K562 (cell line): ENCODE data around the gene PYGM. TPM values are rescaled to one million over a fixed set of nuclear protein-coding genes. Genes with fewer than 3 reads are reported as not detected.

Source experiments
- ATF7 ChIP-seq: fragments of 450-650 bp; IDR thresholded peaks from 2 replicates; pipeline ENCODE4 v1.7.1; 2014; ENCODE audit warnings: mild to moderate bottlenecking, moderate library complexity
- CAMTA2 ChIP-seq: fragments of 250-450 bp; sonication (Bioruptor Pico); conservative IDR thresholded peaks from 2 replicates; pipeline ENCODE4 v1.5.1; 2022
- CREBBP ChIP-seq: IDR thresholded peaks from one replicate; pipeline ENCODE4 v1.6.1; 2012; ENCODE audit warnings: low read depth, mild to moderate bottlenecking, control low read depth, inconsistent platforms, low read length
- ETS2 ChIP-seq: IDR thresholded peaks from 2 replicates; pipeline ENCODE4 v1.6.1; 2016; ENCODE audit warnings: borderline replicate concordance, missing genetic modification characterization, mild to moderate bottlenecking, moderate library complexity, missing compliant biosample characterization; ENCODE audit not compliant: poor library complexity, severe bottlenecking
- GABPA ChIP-seq: fragments of 200-800 bp; sonication (Bioruptor generic); conservative IDR thresholded peaks from 2 replicates; pipeline ENCODE4 v1.6.1; 2016; ENCODE audit warnings: low read depth, missing genetic modification characterization, missing compliant biosample characterization
- HNRNPLL ChIP-seq: fragments of 200-400 bp; formaldehyde crosslinking; IDR thresholded peaks from 2 replicates; pipeline ENCODE4 v1.6.1; 2017; ENCODE audit warnings: low read length, low read depth, mild to moderate bottlenecking; ENCODE audit not compliant: poor library complexity, severe bottlenecking
- JUN ChIP-seq, 2 experiments: sonication (generic) in 1 of 2; formaldehyde crosslinking in 1 of 2; IDR thresholded peaks; 2 replicates each; pipeline versions ENCODE4 v1.6.1 to v1.8.0; 2012 to 2022; ENCODE audit warnings: borderline replicate concordance in 2 of 2, mild to moderate bottlenecking in 2 of 2, improper control_type of control experiment in 1 of 2, low read depth in 1 of 2, low read length in 1 of 2, missing genetic modification reagents in 1 of 2
- L3MBTL2 ChIP-seq: fragments of 450-650 bp; IDR thresholded peaks from 2 replicates; pipeline ENCODE4 v1.6.1; 2016; ENCODE audit warnings: mild to moderate bottlenecking, moderate library complexity
- NCOA6 ChIP-seq: fragments of 450-650 bp; IDR thresholded peaks from 2 replicates; pipeline ENCODE4 v1.6.1; 2017; ENCODE audit warnings: mild to moderate bottlenecking
- NONO ChIP-seq, 2 experiments: fragments of 200-400 bp in 1 of 2; fragments of 450-650 bp in 1 of 2; formaldehyde crosslinking in 1 of 2; IDR thresholded peaks; 2 replicates each; pipeline ENCODE4 v1.6.1; 2017; ENCODE audit warnings: low read depth in 2 of 2, mild to moderate bottlenecking in 2 of 2, moderate library complexity in 2 of 2, low read length in 1 of 2
- PURB ChIP-seq: sonication (generic); formaldehyde crosslinking; IDR thresholded peaks from 2 replicates; pipeline ENCODE4 v1.9.0; 2021; ENCODE audit warnings: low read depth, mild to moderate bottlenecking, missing genetic modification reagents
- SLC30A9 ChIP-seq: fragments of 250-450 bp; sonication (Bioruptor Pico); IDR thresholded peaks from 2 replicates; pipeline ENCODE4 v1.8.0; 2022; ENCODE audit warnings: mild to moderate bottlenecking, moderate library complexity
- TBL1XR1 ChIP-seq, 2 experiments: IDR thresholded peaks; 2 replicates each; pipeline ENCODE4 v1.6.1; 2012; ENCODE audit warnings: improper control_type of control experiment in 2 of 2, low read length in 2 of 2, mild to moderate bottlenecking in 1 of 2
- TCF7L2 ChIP-seq: fragments of 150-350 bp; IDR thresholded peaks from 2 replicates; pipeline ENCODE4 v1.6.1; 2016; ENCODE audit warnings: low read depth, mild to moderate bottlenecking, low read length, moderate library complexity
- ZBTB7A ChIP-seq: IDR thresholded peaks from 2 replicates; pipeline ENCODE4 v1.6.1; 2011; ENCODE audit warnings: low read depth, mild to moderate bottlenecking, low read length, moderate library complexity, borderline replicate concordance; ENCODE audit not compliant: control insufficient read depth
- ZNF384 ChIP-seq: IDR thresholded peaks from 2 replicates; pipeline ENCODE4 v1.6.1; 2012; ENCODE audit warnings: low read depth, low read length, improper control_type of control experiment
- ZNF561 ChIP-seq: fragments of 450-650 bp; formaldehyde crosslinking; conservative IDR thresholded peaks from 2 replicates; pipeline ENCODE4 v1.4.0; 2020; ENCODE audit warnings: mild to moderate bottlenecking, moderate library complexity
- ZNF780A ChIP-seq: fragments of 250-450 bp; sonication (Bioruptor Pico); IDR thresholded peaks from 2 replicates; pipeline ENCODE4 v1.5.0; 2021; ENCODE audit warnings: mild to moderate bottlenecking
- polyA plus RNA-seq, 8 experiments: library from polyadenylated mRNA; depleted of rRNA in 4 of 8; stranded (reverse) in 5 of 8; unstranded in 3 of 8; fragments of >200 nt; fragmentation: Nextera tagmentation in 2 of 8; fragmentation: Illumina TruSeq in 1 of 8; extraction: Ambion mirVana in 2 of 8; extraction: Trizol in 1 of 8; gene quantifications; 2 replicates each; pipeline versions ENCODE4 v1.2.1 to v1.2.3, GENCODE V29; 2011 to 2014; ENCODE audit warnings: inconsistent platforms in 1 of 8, missing spikeins in 1 of 8
- total RNA-seq, 7 experiments: library from RNA; depleted of rRNA in 6 of 7; stranded (reverse); fragments of >200 nt in 6 of 7; fragmentation: Illumina TruSeq in 2 of 7; extraction: Trizol in 2 of 7; gene quantifications; 2 replicates each; pipeline versions ENCODE4 v1.2.1 to v1.2.3, GENCODE V29; 2011 to 2021; ENCODE audit warnings: low replicate concordance in 1 of 7
- TF ChIP-seq, protein P1 (sequence below): fragments of 250-450 bp; sonication (Bioruptor Pico); IDR thresholded peaks from 2 replicates; pipeline ENCODE4 v1.5.0; 2020; ENCODE audit warnings: mild to moderate bottlenecking
- TF ChIP-seq, protein P2 (sequence below): sonication (generic); formaldehyde crosslinking; IDR thresholded peaks from 2 replicates; pipeline ENCODE4 v1.8.1; 2022; ENCODE audit warnings: missing genetic modification reagents
- TF ChIP-seq, protein P3 (sequence below): fragments of 250-450 bp; sonication (Bioruptor Pico); IDR thresholded peaks from 2 replicates; pipeline ENCODE4 v1.5.1; 2021; ENCODE audit warnings: mild to moderate bottlenecking

PYGM gene
- total and polyA plus RNA-seq, 9 of the 15 experiments (the other 6 are each of a cell fraction or from before 2014, with no cell fraction given): 0.07 to 1.5 (median 0.68) TPM

DNA sequence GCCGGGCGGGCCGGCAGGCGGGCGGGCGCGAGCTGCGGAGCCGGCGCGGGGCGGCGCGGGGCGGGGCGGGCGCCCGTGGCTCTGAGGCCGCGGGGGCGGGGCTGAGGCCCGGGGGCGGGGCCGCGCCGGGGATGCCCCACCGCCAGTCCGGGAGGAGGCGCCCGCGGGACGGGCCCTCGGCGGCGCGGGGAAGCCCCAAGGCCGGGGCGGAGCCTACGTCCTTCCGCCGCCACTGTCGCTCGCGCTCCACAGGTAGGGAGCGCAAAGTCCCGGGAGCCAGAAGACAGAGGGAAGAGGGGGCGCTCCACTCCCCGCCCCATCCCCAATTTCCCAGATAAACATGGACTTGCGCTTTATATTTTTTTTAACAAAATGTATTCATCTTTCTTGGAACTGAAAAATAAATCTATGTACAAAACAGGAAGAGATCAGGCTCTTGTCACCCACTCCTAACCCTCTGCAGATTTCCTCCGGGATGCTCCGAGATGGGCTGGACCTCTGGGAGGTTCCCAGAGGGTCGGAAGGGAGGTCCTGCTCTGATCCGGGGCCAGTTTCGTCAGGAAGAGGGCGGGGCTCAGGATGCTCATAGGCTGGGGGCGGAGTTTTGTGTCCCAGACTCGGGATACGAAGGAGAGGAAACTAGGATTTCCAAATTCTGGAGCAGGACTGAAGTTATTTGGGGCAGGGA is 43.5 kb upstream of the PYGM start, which contains the start of gene MAP4K2 (continued):
- TF ChIP-seq HNRNPLL (peak; percentile 57), ZNF384 (no peak), TCF7L2 (no peak), CAMTA2 (CRISPR knock-in tag) (no peak), ZNF780A (no peak), NCOA6 (no peak), ATF7 (peak; percentile 63; the same call in 1 of the 2 replicates), CREBBP (no peak), TBL1XR1 (IDR thresholded peaks at IDR 0.05; ENCODE audit: low read length in 2 of 2) (no peak), JUN (IDR thresholded peaks at IDR 0.05; ENCODE audit: borderline replicate concordance, low read depth, low read length) (no peak), JUN (CRISPR knock-in tag; IDR thresholded peaks at IDR 0.05; ENCODE audit: borderline replicate concordance) (no peak), ZNF561 (no peak), GABPA (tag) (peak; percentile 75), SLC30A9 (CRISPR knock-in tag) (no peak), ZBTB7A (peak; percentile 20; the same call in 1 of the 2 replicates), ETS2 (no peak), L3MBTL2 (0 out of 2 replicates have a peak, but pooled peaks have one; percentile 17), PURB (no peak), NONO (IDR thresholded peaks at IDR 0.05; ENCODE audit: low read depth in 2 of 2, low read length in 1 of 2) (no peak)
- TF ChIP-seq, protein P1, sequence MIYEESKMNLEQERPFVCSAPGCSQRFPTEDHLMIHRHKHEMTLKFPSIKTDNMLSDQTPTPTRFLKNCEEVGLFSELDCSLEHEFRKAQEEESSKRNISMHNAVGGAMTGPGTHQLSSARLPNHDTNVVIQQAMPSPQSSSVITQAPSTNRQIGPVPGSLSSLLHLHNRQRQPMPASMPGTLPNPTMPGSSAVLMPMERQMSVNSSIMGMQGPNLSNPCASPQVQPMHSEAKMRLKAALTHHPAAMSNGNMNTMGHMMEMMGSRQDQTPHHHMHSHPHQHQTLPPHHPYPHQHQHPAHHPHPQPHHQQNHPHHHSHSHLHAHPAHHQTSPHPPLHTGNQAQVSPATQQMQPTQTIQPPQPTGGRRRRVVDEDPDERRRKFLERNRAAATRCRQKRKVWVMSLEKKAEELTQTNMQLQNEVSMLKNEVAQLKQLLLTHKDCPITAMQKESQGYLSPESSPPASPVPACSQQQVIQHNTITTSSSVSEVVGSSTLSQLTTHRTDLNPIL: no peak
- TF ChIP-seq, protein P2, sequence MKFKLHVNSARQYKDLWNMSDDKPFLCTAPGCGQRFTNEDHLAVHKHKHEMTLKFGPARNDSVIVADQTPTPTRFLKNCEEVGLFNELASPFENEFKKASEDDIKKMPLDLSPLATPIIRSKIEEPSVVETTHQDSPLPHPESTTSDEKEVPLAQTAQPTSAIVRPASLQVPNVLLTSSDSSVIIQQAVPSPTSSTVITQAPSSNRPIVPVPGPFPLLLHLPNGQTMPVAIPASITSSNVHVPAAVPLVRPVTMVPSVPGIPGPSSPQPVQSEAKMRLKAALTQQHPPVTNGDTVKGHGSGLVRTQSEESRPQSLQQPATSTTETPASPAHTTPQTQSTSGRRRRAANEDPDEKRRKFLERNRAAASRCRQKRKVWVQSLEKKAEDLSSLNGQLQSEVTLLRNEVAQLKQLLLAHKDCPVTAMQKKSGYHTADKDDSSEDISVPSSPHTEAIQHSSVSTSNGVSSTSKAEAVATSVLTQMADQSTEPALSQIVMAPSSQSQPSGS: no peak
- TF ChIP-seq, protein P3, sequence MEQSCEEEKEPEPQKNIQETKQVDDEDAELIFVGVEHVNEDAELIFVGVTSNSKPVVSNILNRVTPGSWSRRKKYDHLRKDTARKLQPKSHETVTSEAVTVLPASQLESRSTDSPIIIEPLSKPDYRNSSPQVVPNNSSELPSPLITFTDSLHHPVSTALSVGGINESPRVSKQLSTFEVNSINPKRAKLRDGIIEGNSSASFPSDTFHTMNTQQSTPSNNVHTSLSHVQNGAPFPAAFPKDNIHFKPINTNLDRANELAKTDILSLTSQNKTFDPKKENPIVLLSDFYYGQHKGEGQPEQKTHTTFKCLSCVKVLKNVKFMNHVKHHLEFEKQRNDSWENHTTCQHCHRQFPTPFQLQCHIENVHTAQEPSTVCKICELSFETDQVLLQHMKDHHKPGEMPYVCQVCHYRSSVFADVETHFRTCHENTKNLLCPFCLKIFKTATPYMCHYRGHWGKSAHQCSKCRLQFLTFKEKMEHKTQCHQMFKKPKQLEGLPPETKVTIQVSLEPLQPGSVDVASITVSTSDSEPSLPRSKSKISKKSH (CRISPR knock-in tag): no peak
